ENCODE data around the gene MACROD2. TPM values are rescaled to one million over a fixed set of nuclear protein-coding genes. Genes with fewer than 3 reads are reported as not detected.

MACROD2 gene
- total and polyA plus RNA-seq, 2 donors (not counting 1 experiment from before 2014, with no cell fraction given): 5.3 to 6.7 TPM

- no peak for ATAC-seq (ENCODE audit: low read depth)
- WGBS (ENCODE audit: insufficient coverage): no CpG with 5 or more reads among the region's 2 CpGs
- Histone ChIP-seq H3K79me2 (ENCODE audit: control insufficient read depth, insufficient read depth, low read length) (no peaks in the 10 kb centered on the region), H3K9ac (ENCODE audit: low read length) (no peak overlapping the region), H3K27ac (ENCODE audit: low read length in 2 of 2) (no peak overlapping the region), H2AFZ (ENCODE audit: insufficient read depth, low read depth, low read length, poor library complexity, severe bottlenecking) (no peak overlapping the region), H4K20me1 (ENCODE audit: control insufficient read depth, insufficient read depth, low read length, poor library complexity, severe bottlenecking) (no peaks in the 10 kb centered on the region), H3K4me3 (ENCODE audit: control extremely low read depth in 1 of 5, extremely low read depth in 1 of 5, insufficient read depth in 1 of 5, low read depth in 2 of 5, low read length in 4 of 5) (no peak overlapping the region), H3K9me3 (ENCODE audit: control extremely low read depth in 1 of 3, control insufficient read depth in 2 of 3, insufficient read depth in 1 of 3, low read length in 2 of 3) (peaks cover 0 to 8% (median 2%) of the 10 kb centered on the region in 3 donors), H3K4me2 (replicated peaks; ENCODE audit: low read depth, low read length, poor library complexity, severe bottlenecking) (no peak overlapping the region), H3K36me3 (replicated peaks in 1 of 2; ENCODE audit: control extremely low read depth in 1 of 2, control insufficient read depth in 1 of 2, extremely low read depth in 1 of 2, insufficient read depth in 2 of 2, low read length in 1 of 2) (no peaks in the 10 kb centered on the region), H3K27me3 (replicated peaks in 1 of 4; ENCODE audit: control extremely low read depth in 1 of 4, control insufficient read depth in 3 of 4, insufficient read depth in 4 of 4, low read length in 3 of 4) (no peaks in the 10 kb centered on the region), H3K4me1 (ENCODE audit: control insufficient read depth in 2 of 2, insufficient read depth in 2 of 2, low read length in 2 of 2) (peaks cover 30 to 33% of the 10 kb centered on the region in 2 donors)
- Mint-ChIP-seq H3K9me3 (ENCODE audit: insufficient read depth) (peaks cover 3% of the 10 kb centered on the region), H3K4me3 (no peak overlapping the region), H3K4me1 (peaks cover 40% of the 10 kb centered on the region), H3K27ac (no peak overlapping the region), H3K27me3 (no peaks in the 10 kb centered on the region)
- ChIA-PET CTCF (no interaction called here), POLR2A (no interaction called here)
- intact Hi-C loops (cut with micrococcal nuclease): no loop called here
- DNase-seq: no peak
- TF ChIP-seq CTCF (IDR thresholded peaks at IDR 0.05): no peak
- TF ChIP-seq EZH2 (IDR thresholded peaks at IDR 0.05; ENCODE audit: borderline replicate concordance, insufficient read depth, low read depth, low read length, poor library complexity, severe bottlenecking): no peak
These were observed 1865.5 kb downstream of the MACROD2 start for GRCh38 chr20:15860850-15861249.

GRCh38 chr20:15862178-15862577 lies 1866.9 kb downstream of the MACROD2 start:
- Histone ChIP-seq H3K9me3 (ENCODE audit: control extremely low read depth in 1 of 3, control insufficient read depth in 2 of 3, insufficient read depth in 1 of 3, low read length in 2 of 3) (peaks cover 0 to 7% (median 2%) of the 10 kb centered on the region in 3 donors), H3K4me2 (replicated peaks; ENCODE audit: low read depth, low read length, poor library complexity, severe bottlenecking) (no peak overlapping the region), H3K36me3 (replicated peaks in 1 of 2; ENCODE audit: control extremely low read depth in 1 of 2, control insufficient read depth in 1 of 2, extremely low read depth in 1 of 2, insufficient read depth in 2 of 2, low read length in 1 of 2) (no peaks in the 10 kb centered on the region), H3K27ac (ENCODE audit: low read length in 2 of 2) (no peak overlapping the region), H4K20me1 (ENCODE audit: control insufficient read depth, insufficient read depth, low read length, poor library complexity, severe bottlenecking) (no peaks in the 10 kb centered on the region), H3K4me1 (ENCODE audit: control insufficient read depth in 2 of 2, insufficient read depth in 2 of 2, low read length in 2 of 2) (peaks cover 26 to 28% of the 10 kb centered on the region in 2 donors), H2AFZ (ENCODE audit: insufficient read depth, low read depth, low read length, poor library complexity, severe bottlenecking) (no peak overlapping the region), H3K4me3 (ENCODE audit: control extremely low read depth in 1 of 5, extremely low read depth in 1 of 5, insufficient read depth in 1 of 5, low read depth in 2 of 5, low read length in 4 of 5) (no peak overlapping the region), H3K27me3 (replicated peaks in 1 of 4; ENCODE audit: control extremely low read depth in 1 of 4, control insufficient read depth in 3 of 4, insufficient read depth in 4 of 4, low read length in 3 of 4) (no peaks in the 10 kb centered on the region), H3K79me2 (ENCODE audit: control insufficient read depth, insufficient read depth, low read length) (no peaks in the 10 kb centered on the region), H3K9ac (ENCODE audit: low read length) (no peak overlapping the region)
- H3K4me1 Mint-ChIP-seq: peaks cover 33% of the 10 kb centered on the region
- CTCF ChIA-PET: no interaction called here
- no peaks in the 10 kb centered on the region for H3K27me3 Mint-ChIP-seq
- no CpG with 5 or more reads among the region's 4 CpGs for WGBS (ENCODE audit: insufficient coverage)
- POLR2A ChIA-PET: no interaction called here
- H3K9me3 Mint-ChIP-seq (ENCODE audit: insufficient read depth): peaks cover 4% of the 10 kb centered on the region
- no peak for ATAC-seq (ENCODE audit: low read depth)
- DNase-seq: no peak
- no peak overlapping the region for H3K27ac Mint-ChIP-seq
- intact Hi-C loops (cut with micrococcal nuclease): no loop called here
- H3K4me3 Mint-ChIP-seq: no peak overlapping the region
- no peak for TF ChIP-seq CTCF (IDR thresholded peaks at IDR 0.05)
- no peak for TF ChIP-seq EZH2 (IDR thresholded peaks at IDR 0.05; ENCODE audit: borderline replicate concordance, insufficient read depth, low read depth, low read length, poor library complexity, severe bottlenecking)
